Measurements from ENCODE around the gene CUX1.
"Not testable (repeated sequence)": the region's sequence is repeated elsewhere in the genome, so short reads cannot be mapped to it uniquely, and the experiment has no call there.

Gene CUX1

DNA sequence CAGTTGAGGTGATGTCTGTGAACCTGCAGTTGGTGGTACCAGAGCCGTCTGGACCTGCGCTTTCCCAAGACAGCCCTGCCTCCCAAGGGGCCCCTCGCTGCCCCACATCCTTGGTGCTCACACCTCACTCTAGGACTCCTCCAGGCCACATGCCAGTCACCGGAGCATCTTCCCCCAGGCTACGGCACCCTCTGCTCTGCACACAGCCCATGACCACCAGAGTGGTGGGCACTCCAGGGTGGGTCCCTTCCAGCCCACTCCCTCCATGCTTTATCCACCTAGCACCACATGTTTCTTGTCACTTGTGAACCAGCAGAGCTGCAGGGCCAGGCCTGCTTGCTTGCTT is 285.6 kb downstream of the CUX1 start:
- DNase-seq (ENCODE audit: low spot score) = no peak

DNA sequence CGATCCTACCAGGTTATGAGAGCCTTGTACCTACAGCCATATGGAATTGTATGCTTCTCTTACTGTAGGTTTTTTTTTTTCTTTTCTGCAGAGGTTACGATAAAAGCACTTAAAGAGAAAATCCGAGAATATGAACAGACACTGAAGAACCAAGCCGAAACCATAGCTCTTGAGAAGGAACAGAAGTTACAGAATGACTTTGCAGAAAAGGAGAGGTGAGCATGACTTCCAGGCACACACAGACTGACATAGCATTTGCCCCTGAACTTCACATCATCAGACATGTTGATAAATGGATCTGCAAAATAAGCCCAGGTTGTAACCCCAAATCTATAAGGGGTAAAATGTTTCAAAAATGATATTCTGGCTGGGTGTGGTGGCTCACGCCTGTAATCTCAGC is 286.8 kb downstream of the CUX1 start:
- no peak for DNase-seq (ENCODE audit: low spot score)

DNA sequence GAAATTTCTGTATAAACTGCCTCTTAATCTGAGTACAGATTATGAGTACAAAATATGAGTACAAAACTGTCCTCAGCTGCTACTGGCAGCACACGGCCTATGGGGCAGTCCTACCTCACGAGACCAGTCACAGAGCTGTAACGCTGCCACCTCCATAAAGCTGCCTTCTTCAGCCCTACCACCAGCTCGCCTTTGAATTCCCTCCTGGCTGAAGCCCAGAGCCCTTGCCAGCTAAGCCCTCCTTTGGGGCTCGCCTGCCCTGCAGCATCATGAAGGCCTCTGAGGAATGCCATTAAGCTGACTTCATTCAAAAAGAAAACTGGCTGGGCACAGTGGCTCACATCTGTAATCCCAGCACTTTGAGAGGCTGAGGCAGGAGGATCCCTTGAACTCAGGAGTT is 289.2 kb downstream of the CUX1 start:
- DNase-seq (ENCODE audit: low spot score) = no peak

DNA sequence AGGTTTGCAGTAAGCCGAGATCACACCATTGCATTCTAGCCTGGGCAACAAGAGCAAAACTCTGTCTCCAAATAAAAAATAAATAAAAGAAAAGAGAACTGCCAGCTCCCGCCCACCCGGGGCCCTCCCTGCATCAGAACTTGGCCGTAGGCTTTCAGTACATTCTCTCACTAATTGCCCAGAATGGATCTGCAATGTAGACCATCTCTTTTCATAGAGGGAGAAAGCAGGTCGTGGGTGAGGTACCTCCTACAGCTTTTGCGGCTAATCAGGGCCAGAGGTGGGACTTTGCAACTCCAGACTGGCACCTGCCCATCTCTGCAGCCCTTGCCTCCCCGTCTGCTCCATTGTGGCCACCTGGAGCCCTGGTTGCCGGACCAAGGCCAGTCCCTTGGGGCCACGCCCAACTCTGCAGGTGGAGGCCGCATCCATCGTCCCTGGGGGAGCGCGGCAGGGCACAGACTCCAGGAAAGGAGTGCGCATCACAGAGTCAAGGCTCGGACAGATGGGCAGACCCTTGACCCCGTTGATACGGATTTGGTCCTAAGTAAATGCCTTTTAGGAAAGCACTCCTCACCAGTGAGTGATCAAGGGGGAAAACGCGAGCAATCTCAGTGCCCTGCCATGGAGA is 290.2 kb downstream of the CUX1 start:
- DNase-seq (ENCODE audit: low spot score) = no peak

DNA sequence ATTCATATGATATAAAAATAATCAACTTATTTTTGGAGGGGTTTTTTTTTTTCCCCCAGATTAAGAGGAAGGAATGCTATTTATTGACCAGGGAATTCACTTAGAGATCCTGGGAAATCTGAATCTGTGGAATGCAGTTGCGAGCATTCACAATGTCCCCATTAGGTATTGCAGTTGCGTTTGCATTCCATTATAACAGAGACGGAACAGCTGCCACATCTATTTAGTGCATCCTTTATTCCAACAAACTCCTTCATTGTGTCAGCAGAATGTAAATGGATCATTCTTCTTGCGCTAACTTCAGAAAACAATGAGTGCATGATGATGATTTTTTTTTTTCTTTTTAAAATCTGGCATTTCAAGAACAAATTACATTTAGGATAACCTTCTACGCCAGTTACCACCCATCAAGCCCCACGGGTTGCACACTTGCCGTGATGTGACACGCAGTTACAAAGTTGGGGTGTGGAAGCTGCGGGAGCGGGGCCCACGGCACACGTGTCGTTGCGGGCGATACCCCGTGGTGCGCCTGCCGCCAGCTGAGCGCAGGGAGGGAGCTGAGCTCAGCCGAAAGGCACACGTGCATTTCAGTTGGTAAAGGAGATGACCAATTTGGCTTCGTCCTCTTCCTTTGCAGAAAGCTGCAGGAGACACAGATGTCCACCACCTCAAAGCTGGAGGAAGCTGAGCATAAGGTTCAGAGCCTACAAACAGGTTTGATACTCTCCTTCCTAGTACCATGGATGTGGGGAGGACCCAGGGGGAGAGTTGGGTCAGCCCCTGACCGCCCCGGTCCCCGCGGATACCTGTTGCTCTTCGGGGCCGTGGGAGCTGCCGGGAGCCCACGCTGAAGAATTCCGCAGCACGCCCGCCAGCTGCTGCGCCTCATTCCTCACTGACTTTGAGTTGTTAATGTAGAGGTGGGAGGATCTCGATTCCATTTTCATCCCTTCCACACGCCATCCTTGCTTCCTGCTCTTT is 293.9 kb downstream of the CUX1 start:
- DNase-seq (ENCODE audit: low spot score) = no peak

DNA sequence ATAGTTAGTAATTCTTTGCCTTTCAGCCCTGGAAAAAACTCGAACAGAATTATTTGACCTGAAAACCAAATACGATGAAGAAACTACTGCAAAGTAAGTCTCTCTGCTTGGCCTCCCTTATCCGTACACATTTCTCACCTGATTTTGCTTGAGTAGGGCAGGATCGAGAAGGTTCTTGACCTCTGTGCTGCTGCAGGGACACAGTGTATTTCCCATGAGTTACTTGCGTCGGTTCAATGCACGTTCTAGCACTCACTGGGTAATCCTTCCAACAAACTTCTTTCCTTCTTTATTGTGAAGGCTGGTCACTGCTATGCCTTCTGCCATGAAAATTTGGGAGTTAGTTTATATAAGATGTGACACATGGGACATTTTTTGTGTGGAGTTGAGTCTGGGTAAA is 297.8 kb downstream of the CUX1 start:
- no peak for DNase-seq (ENCODE audit: low spot score)

GRCh38 chr7:102115931-102116330 is 298.5 kb downstream of the CUX1 start:
- no peak for DNase-seq (ENCODE audit: low spot score)

- no peak for DNase-seq (ENCODE audit: low spot score)
Measured at GRCh38 chr7:102117743-102118142, 300.3 kb downstream of the CUX1 start.

- DNase-seq (ENCODE audit: low spot score) = no peak
Measured at GRCh38 chr7:102119213-102119651, 301.8 kb downstream of the CUX1 start.

DNA sequence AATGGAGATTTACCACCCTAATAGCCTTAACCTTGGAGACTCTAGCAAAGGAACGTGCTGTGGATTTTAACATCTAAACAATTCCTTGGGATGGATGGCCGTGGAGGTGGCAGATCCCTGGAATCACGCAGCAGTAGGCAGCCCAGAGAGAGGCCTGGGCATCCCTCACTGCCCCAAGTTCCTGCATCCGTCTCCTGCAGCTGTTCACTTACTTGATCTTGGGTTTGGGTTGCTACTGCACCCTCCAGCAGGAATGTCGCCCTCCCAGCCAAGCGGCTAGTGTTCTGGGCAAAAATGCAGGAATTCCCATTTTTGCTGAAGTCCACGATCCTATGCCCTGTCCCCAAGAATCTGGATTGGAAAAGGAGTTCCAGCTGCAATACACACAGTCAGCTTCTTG is 302.5 kb downstream of the CUX1 start:
- no peak for DNase-seq (ENCODE audit: low spot score)

DNA sequence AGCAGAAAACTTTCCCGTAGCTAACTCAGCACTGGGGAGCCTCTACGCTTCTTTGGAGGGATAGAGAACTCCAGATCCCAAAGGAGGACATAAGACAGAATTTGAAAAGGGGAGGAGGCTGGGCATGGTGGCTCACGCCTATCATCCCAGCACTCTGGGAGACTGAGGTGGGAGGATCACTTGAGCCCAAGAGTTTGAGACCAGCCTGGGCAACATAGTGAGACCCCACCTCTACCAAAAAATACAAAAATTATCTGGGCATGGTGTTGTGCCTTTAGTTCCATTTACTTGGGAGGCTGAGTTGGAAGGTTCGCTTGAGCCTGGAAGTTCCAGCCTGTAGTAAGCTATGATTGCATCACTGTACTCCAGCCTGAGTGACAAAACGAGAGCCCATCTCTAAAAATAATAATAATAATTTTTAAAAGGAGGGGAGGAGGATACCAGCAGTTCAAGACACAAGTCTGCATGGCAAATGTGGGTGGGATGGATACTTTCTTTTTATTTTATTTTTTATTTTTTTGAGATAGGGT is 303.3 kb downstream of the CUX1 start:
- DNase-seq (ENCODE audit: low spot score) = no peak

- DNase-seq (ENCODE audit: low spot score) = peak; percentile 35
Measured at GRCh38 chr7:102122026-102122425, 304.6 kb downstream of the CUX1 start.

DNA sequence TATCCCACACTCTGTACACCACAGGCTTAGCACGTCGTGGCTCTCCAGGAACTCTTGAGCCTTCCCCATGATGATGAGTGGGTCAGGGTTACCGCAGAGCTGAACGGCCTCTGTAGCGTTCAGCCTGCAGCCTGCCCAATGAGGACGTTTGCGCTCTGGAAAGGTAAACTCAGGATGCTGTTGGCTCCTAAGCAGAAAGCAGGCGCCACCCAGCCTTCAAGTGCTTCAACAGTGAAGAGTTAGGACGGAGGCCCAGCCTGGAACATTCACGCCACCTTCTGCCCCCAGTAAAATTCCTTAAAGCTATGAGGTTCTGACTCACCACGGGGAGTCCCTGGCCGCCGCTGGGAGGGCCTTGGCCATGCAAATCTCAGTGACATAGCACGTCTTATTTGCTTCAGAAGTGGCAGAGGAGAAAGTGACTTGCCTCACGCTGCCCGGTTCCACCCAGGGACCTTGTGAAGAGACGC is 307.7 kb downstream of the CUX1 start:
- DNase-seq (ENCODE audit: low spot score) = no peak

DNA sequence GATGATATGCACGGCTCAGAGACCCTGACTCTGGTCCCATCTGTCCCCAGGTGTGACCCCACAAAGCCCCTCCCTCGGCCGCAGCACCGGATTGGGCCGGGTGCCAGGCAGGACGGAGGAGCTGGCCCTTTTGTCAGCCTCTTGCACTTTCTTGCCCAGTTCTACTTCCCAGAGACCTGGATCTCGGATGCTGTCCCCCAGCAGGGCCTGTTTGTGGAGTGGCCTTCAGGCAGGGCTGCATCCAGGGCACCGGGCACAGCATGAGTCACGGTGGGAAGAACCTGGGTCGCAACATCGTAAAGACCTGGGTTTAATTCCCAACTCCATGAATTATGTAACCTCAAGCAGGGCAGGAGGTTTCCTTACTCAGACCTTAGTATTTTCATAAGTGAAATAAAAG is 310.9 kb downstream of the CUX1 start:
- no peak for DNase-seq (ENCODE audit: low spot score)

DNA sequence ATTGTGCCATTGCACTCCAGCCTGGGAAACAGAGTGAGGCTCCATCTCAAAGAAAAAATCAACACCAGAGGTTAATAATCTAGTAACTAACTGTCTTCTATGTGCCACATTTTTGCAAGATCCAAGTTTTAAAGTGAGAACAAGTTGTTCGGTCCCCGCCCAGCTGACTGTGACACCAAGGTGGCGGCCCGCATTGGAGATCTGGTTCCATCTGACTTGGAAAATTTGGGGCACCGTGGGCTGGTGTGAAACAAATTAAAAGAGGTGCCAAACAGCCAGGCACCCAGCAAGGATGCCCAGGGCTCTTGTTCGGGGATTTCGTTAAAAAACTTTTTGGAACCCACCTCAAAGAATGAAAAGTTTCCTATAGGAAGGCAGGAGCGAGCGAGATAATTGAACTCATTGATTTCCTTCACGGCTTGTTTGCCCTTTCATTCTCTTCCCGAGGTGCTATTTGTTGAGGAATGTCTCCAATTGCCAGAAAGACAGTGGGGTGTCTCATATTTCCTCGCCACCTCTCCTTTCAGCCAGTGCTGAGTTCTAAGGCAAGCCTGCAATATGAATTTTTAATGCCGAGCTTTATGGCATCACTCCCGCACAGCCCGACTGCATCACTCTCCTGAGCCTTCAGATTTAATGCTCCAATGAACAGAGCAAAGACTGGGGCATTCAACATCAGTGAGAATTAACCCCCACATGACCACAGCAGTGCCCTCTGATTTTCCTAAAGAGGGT is 312.4 kb downstream of the CUX1 start:
- DNase-seq (ENCODE audit: low spot score) = no peak

GRCh38 chr7:102132209-102132752 is 314.9 kb downstream of the CUX1 start:
- DNase-seq (ENCODE audit: low spot score) = no peak

DNA sequence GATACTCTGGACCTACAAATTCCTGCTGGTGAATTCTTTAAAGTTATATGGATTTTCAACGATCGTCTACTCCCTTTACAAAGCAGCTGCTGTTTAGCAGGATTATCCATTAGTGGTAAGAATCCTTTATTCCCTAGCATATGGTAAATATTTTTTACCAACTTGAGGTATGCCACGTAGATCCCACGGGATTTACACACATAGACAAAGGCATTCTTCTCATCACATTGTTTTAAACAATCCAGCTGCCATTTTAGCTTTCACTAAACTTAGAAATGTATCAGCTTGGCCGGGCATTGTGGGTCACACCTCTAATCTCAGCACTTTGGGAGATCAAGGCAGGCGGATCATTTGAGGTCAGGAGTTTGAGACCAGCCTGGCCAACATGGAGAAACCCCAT is 321.2 kb downstream of the CUX1 start:
- no peak for DNase-seq (ENCODE audit: low spot score)

DNA sequence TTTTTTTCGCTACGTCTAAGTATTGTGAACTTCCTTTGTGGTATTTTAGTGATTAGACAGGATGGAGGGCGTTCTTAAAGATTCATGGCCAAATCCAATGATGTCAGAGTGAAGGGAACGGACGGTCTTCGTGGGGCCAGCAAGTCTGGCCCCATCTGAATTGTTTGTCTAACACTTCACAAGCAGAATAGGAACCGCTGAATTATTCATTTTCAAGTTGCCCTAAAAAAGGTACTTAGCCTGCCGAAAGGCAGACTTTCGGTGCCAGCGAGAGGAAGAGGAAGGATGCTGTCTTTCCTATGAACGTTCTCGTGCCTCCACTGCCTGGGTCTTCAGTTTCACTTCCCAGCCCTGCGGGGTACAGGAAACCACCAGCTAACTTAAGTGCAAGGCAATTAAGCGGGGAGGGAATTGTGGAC is 323.5 kb downstream of the CUX1 start:
- peak; percentile 71 for DNase-seq (ENCODE audit: low spot score)

DNA sequence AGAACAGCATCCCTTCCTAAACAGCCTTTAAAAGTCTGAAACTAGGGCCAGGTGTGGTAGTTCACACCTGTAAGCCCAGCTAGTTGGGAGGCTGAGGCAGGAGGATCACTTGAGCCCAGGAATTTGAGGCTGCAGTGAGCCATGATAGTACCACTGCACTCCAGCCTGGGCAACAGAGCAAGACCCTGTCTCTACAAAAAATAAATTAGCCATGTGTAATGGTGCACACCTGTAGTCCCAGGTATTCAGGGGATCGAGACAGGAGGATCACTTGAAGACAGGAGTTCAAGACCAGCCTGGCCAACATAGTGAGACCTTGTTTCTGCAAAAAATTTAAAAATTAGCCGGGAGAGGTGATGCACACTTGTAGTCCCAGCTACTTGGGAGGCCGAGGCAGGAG is 325.0 kb downstream of the CUX1 start:
- not testable (repeated sequence) for DNase-seq (ENCODE audit: low spot score)

DNA sequence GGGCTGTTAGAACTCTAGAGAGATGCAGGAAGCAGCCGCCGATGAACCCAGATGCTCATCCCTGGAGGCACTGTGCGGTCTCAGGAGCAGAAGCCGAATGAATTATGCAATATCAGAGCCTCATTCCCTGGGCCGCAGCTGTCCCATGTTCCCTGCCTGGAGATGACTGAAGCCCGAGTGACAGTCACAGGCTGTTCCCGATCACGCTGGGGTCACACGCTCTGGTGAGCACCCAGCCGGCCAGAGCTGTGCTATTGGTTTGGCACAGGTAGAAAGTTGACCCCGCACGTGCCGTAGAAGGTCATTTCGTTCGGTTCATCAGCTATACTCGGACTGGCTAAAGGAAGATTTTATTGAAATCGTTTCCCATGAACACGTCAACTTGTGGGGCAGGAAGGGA is 328.7 kb downstream of the CUX1 start:
- DNase-seq (ENCODE audit: low spot score) = no peak

DNA sequence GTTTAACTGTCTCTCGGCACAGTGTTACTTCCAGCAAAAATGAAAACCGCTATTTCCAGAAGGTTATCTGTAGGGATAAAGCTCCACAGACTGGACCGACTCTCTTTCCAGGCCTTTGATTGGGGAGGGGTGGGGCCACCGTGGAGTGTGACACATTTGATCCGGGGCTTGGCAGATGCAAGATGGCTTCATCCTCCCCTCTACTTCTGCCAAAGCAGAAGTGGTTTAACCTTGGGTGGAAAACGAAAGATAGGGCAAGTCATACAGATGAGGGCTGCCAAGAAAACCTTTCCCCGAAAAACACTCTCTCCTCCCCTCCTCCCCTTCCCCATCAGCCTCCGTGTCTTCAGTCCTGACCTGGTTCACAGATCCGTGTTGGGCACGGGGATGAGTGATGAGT is 329.6 kb downstream of the CUX1 start:
- DNase-seq (ENCODE audit: low spot score) = no peak

DNA sequence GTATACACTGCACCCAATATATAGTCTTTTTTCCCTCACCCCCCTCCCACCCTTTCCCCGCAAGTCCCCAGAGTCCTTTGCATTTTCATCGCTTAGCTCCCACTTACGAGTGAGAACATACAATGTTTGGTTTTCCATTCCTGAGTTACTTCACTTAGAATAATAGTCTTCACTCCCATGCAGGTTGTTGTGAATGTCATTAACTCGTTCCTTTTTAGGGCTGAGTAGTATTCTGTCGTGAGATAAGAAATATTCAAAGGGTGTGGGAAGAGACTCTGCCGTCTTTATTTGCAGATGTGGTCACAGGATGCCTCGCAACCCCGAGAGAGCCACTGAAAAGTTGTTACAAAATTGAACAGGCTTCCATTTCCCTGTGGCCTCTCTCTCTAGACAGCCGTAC is 331.4 kb downstream of the CUX1 start:
- no peak for DNase-seq (ENCODE audit: low spot score)

Data from NAMALWA (cell line).